DMS153 treated with DMSO at 0.1 percent for 48 hours (cell line): ENCODE data around the gene TBC1D22A.

Source experiments
- DNase-seq: peaks from one replicate; lab custom pipeline; 2025; ENCODE audit not compliant: unreplicated experiment; lab: John Stamatoyannopoulos, UW

Gene TBC1D22A

GRCh38 chr22:46829941-46830715, 67.7 kb downstream of the TBC1D22A start:
- DNase-seq: no peak

DNA sequence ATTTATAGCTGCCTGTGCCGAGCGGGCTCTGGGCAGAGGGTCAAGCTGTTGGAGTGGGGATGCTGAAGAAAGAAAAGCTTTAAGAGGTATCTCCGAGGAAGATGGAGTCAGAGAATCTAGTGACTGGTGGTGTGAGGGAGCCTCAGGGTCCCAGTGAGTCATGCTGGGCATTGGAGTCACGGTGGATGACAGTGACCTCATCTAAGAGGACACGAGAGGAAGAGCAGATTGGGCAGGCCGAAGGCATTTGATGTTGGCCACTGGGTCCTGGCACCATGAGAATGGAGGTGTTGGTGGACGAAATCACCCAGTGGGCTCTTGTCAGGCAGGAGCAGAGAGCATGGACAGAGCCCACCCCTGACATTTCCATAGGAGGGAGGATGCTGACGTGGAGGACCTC, 68.4 kb downstream of the TBC1D22A start:
- DNase-seq: no peak

DNA sequence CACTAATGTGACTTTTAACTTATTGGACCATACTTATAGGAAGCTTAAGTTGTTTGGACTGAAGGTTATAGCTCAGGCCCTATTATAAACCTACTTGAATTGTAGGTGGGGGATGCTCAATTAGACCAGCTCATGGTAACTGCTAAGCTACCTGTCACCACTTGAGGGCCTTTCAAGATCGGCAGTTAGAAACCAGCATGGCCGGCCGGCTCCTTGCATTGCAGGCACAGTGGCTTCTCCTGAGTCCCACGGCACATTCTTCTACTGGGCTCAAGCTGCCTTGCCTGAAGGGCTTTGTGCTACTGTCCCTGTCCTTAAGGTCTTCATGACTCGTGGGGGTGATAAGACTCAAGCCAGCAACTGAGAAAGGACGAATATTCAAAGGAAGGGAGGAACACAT, 70.8 kb downstream of the TBC1D22A start:
- DNase-seq: no peak

DNA sequence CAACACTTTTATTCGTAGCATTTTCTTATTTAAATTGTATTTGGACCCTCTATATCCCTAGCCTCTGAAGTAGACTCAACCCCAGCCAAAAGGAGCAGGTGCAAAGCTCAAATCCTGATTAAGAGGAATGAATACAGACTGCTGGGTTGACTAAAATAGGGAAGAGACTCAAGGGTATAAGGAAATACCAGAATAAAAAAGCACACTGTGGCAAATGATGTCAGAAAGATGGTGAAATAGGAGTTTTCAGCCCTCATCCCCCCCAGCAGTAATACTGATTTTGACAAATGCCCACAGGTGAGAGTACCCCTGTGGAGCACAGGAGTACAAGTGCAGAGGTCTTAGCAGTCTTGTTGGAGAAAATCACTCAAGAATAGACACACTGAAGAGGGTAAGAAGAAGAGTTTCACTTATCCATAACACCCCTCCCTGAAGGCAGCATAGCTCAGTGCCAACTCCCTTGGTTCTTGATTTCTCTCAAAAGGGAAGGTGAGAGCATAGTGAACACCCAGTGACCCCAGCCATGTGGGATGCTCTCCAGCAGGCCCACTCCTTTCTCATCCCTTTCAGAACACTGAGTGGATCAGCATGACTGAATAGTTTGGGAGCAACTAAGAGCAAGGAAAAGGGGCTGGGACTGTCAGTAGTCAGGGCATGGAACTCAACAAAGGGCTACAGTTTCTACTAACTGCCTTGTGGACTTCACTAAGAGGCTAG, 71.7 kb downstream of the TBC1D22A start:
- no peak for DNase-seq

DNA sequence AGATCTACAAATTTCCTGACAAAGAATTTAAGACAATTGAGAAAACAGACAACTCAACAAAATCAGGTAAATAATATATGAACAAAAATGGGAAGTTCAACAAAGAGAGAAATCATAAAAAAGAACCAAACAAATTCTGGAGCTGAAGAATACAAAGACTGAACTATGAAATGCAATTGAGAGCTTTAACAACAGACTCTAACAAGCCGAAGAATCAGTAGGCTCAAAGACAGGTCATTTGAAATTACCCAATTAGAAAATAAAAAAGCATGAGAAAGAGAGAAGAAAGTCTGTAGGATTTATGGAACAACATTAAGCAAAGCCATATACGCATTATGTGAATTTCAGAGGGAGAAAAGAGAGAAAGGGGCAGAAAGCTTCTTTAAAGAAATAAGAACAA, 72.8 kb downstream of the TBC1D22A start:
- DNase-seq: no peak

DNA sequence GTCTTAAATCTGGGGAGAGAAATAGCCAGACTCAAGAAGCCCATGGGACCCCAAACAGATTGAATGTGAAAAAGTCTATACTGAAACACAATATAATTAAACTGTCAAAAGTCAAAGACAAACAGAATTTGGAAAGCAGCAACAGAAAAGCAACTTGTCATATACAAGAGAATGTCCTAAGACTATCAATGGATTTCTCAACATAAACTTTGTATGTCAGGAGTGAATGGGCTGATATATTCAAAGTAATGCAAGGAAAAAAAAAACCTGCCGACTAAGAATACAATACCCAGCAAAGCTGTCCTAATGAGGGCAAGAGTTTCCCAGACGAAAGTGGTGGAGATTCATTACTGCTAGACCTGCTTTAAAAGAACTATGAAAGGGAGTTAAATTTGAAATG, 73.2 kb downstream of the TBC1D22A start:
- DNase-seq: no peak

DNA sequence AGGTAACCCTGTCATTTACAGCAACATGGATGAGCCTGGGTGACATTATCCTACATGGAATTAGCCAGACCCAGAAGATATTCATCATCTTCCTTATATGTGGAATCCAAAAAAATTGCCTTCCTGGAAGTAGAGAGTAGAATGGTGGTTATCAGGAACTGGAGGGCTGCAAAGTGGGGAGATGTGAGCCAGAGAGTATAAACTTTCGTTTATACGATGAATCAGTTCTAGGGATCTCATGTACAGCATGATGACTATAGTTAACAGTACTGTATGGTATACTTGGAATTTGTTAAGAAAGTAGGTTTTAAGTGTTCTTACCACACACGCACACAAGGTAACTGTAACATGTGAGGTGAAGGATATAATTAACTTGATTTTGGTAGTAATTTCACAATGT, 79.1 kb downstream of the TBC1D22A start:
- no peak for DNase-seq

DNA sequence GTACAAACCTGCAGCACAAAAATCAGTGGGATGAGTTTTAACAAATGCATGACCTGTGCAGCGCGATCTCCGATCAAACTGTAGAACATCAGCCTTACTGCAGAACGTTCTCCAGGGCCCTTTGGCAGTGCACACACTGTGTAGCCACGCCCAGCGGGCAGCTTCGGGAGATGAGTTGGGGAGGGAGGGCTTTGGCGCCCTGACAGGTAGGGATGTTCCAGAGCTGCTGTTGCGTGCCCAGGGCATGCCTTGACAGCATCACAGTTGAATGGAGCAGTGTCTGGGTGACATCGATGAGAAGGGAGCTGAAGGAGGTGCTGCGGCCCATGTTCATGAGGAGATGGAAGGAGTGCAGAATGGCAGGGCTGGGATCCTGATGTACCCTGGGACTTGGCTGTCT, 80.2 kb downstream of the TBC1D22A start:
- no peak for DNase-seq

GRCh38 chr22:46843821-46844255, 81.4 kb downstream of the TBC1D22A start:
- DNase-seq: no peak

- no peak for DNase-seq
These were observed 82.3 kb downstream of the TBC1D22A start for GRCh38 chr22:46844606-46845210.

GRCh38 chr22:46845296-46846149, 83.1 kb downstream of the TBC1D22A start:
- DNase-seq: no peak

DNA sequence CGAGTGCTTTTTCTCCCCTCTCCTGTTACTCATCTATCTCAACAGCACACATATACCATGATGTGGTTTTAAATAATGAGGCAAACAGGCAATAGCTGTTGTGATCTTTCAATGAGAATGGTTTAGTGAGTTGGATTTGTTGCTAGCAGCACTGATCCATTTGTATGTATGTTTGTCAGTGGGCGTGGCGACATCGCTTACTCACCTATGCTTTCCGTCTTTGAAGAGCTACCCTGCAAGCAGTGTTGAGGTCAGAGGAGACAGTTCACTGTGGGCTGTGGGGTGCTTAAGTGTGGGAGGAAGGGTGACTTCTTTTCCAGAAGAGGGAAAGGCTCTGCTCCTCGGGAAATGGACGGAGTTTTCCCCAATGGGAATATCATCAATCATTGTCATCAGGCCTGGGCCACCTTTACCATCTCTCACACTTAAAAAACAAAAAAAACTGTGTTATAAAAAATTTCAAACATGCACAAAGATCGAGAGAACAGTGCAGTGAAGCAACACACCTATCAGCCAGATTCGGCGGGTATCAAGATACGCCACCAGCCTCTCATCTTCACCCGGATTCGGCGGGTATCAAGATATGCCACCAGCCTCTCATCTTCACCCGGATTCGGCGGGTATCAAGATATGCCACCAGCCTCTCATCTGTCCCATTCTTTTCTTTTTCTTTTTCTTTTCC, 83.8 kb downstream of the TBC1D22A start:
- no peak for DNase-seq

DNA sequence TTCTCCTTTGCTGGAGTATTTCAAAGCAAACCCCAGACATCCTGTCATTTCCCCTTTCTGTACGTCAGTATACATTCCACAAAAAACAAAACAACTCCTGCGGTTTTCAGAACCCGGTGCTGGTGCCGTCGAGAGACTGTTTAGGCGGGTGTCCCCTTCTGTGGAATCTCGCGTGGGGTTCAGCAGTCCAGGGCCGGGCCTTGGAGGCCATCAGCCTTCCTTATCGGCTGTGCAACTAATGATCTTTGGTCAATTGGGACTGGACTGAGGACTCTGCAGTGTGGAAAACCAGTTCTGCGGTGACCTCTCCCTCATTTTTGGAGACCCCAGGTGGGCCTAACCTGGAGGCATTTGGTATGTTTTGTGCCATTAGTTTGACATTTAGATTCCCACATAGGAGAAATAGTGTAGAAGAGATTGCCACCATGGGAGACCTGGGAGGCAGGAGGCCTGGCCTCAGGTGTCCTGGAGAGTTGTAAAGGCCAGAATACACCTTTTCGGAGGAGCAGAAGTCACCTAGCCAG, 84.4 kb downstream of the TBC1D22A start:
- no peak for DNase-seq

GRCh38 chr22:46848197-46848596, 85.7 kb downstream of the TBC1D22A start:
- DNase-seq: no peak

GRCh38 chr22:46849101-46849500, 86.7 kb downstream of the TBC1D22A start:
- DNase-seq: no peak

DNA sequence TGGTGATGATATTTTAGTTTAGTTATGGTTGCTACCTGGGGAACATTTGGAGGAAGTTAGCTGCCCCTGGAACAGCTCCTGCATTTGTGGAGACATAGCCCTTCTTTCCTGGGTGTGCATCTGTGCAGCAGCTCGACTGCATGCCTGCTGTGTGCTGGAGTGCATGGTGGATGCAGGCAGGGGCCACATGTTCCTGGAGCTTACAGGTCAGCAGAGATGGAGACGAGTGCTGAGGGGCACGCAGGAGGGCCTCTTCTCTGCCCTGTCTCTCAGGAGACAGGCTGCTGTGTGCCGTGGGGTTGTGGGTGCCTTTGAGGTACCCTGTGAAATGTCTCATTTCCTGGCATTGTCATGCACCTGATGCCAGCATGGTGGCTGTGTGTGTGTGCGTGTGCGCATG, 87.5 kb downstream of the TBC1D22A start:
- DNase-seq: no peak

DNA sequence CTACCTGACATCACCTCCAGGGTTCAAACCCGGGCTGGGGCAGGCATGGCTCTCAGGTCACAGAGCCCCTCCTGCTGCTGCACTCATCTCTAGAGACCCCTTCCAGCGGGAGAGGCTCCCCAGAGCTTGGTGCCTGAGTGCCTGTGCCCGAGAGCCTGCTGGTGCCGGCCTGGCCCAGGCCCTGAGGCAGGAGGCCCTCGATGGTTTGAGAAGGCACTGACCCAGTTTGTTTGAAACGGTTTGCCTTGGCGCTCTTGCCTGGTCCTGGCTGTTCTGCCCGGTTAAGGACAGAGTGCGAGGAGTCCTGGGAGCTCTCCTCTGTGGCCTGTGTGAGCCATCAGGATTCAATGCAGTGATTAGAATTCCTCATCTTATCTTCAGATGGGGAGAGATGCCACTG, 88.9 kb downstream of the TBC1D22A start:
- no peak for DNase-seq

GRCh38 chr22:46851941-46852340, 89.5 kb downstream of the TBC1D22A start:
- DNase-seq: no peak

- no peak for DNase-seq
These were observed 90.3 kb downstream of the TBC1D22A start for GRCh38 chr22:46852771-46853170.

- DNase-seq: no peak
These were observed 90.7 kb downstream of the TBC1D22A start for GRCh38 chr22:46853191-46853590.
